GM18502 (cell line): ENCODE results near the gene KCNG2.

Experiments used
- ATAC-seq: cut with Tn5 transposase; IDR thresholded peaks from one replicate; pipeline ENCODE4 v1.9.1; 2021; ENCODE audit warnings: mild to moderate bottlenecking; ENCODE audit not compliant: unreplicated experiment, poor library complexity

KCNG2 gene

DNA sequence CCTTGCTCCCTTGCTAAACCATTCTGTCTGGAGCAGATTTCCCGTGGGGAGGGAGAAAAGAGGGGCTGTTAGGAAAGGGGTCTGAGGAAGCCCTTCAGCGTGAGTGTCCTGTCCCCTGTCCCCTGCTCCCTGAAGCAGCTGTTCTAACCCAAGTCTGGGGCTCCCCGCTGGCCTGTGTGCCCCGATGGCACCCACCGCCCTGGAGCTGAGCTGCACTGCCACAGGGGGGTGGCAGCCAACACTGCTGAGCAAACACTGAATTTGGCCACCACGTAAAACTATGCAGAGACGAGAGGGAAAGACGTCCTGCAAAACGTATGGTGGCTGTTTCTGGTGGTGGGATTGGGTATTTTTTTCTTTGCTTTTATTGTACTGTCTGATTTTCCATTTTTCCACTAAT lies 17.9 kb downstream of the KCNG2 start:
- ATAC-seq = no peak

- no peak for ATAC-seq
These were observed 18.4 kb downstream of the KCNG2 start for GRCh38 chr18:79816092-79816491.

- no peak for ATAC-seq
These were observed 19.4 kb downstream of the KCNG2 start for GRCh38 chr18:79816981-79817606.

- no peak for ATAC-seq
These were observed 19.9 kb downstream of the KCNG2 start for GRCh38 chr18:79817607-79817998.

DNA sequence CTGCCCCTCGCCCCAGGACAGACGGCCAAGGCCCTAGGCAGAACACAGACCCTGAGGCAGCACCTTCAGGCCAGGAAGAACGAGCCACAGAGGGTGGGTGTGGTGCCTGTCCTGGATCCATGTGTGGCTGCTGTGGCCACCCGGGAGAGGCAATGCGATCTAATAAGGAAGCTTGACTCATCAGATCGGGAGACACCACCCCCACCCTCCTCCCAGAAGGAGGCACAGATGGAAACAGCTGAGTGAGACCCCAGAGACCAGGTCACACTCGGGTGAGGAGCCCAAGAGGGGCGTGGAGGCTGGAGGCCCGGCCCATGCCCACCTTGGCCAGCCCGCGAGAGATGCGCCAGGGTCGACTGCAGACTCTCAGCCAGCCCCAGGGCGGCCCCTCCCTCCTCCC lies 20.3 kb downstream of the KCNG2 start:
- ATAC-seq = no peak

DNA sequence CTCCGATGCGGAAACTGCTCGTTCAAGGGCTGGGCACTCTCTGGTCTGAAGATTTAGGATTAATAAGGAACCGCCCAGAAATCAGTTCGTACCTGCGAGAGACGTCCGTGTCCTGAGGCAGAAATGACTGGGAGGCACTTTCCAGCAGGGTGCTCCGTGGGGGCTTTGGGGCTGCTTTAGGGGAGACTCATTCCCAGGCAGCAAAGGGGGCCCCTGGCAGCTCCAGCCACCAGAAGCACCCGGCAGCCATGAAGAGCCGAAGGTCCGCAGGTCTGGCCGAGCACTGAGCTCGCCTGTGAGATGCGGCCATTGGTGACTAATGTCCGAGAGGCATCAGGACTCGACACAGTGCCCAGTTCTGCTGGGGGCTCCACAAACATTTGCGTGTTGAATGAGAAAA lies 20.9 kb downstream of the KCNG2 start:
- no peak for ATAC-seq

DNA sequence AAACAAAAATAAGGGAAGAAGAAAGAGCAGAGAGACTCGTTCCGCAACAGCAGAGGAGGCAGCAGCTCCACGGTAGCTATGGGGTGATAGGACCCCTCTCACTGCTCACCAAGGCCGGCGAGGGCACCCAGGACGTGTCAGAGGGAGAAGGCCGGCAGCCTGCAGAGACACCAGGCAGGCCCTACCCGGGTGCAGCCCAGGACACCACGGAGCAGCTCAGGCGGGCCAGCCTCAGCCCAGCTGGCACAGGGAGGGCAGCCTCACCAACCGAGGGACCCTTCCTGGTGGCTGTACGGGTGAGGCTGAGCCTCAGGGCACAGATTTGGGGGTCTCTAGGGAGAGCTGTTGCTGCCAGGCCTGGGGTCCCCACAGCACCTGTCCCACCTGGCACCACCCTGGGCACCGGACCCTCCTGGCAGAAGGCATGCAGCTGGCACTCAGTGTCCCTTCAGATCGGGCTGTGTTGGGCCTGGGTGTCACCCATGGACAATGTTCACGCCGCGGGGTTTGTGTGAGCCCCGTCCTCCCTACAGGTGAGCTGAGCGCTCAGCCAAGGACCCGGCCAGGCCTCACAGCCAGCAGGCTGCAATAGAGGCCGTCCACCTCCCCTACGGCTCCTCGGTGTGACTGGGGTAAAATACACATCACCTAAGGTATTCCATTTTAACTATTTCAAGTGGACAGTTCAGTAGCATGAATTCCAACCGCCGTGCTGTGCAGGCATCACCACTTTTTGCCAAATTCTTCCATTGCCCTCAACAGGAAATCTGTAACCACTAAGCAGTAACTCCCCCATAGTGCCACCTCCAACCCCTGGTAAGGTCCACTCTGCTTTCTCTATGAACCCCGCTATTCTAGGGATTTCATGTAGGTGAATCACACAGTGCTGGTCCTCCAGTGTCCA lies 21.6 kb downstream of the KCNG2 start:
- ATAC-seq = peak; percentile 9

DNA sequence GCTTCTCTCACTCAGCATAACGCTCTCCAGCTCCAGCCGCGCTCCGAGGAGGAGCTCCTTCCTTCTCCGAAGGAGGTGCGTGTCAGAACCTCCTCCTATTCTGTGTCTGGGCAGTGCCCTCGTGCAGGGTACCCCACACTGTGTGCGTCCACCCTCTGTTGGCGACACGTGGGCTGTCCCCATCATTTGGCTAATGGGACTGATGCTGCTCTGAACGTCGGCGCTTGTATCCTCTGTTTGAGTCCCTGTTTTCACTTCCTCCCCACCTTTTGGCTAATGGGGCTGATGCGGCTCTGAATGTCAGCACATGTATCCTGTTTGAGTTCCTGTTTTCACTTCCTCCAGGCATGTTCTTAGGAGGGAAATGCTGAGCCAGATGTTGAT lies 22.2 kb downstream of the KCNG2 start:
- ATAC-seq = peak; percentile 95

GRCh38 chr18:79823120-79823519 lies 25.4 kb downstream of the KCNG2 start:
- no peak for ATAC-seq

DNA sequence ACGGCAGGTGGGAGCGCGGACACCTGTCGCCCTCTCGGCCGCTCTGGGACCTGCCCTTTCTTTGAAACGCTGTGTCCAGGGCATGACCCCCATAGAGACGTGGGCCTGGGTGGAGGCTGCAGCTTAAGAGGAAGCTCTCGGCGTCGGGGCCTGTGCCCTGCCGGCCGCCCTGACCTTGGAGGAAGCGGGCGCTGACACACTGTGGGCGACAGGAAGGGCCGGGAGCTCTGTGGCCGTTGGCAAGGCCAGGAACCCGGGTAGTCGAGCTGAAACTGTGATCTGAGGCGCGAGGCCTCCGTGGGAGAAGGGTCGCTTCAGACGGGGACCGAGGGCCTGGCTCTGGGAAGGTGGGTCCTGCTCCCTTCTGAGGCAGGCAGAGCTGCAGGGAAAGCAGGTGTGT lies 28.2 kb downstream of the KCNG2 start:
- no peak for ATAC-seq

DNA sequence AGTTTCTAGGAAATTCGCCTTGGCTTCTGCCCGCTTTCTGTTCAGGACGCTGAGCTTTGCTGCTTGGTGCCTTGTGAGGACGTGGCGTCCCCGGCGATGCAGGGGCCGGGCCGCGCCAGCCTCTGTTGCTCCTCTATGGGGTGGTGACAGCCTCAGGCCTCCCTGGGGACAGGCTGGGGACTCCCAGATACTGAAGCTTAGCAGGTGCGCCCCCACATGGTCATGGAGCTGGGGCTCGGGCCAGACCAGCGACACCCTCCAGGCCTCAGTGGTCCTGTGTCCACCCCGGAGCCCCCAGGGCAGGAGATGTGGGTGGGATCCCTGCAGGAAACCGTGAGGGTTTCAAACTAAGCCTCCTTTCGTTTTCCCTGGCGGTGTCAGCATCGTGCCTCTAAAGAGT lies 29.2 kb downstream of the KCNG2 start:
- ATAC-seq = no peak

- ATAC-seq = no peak
These were observed 30.5 kb downstream of the KCNG2 start for GRCh38 chr18:79828258-79828657.

DNA sequence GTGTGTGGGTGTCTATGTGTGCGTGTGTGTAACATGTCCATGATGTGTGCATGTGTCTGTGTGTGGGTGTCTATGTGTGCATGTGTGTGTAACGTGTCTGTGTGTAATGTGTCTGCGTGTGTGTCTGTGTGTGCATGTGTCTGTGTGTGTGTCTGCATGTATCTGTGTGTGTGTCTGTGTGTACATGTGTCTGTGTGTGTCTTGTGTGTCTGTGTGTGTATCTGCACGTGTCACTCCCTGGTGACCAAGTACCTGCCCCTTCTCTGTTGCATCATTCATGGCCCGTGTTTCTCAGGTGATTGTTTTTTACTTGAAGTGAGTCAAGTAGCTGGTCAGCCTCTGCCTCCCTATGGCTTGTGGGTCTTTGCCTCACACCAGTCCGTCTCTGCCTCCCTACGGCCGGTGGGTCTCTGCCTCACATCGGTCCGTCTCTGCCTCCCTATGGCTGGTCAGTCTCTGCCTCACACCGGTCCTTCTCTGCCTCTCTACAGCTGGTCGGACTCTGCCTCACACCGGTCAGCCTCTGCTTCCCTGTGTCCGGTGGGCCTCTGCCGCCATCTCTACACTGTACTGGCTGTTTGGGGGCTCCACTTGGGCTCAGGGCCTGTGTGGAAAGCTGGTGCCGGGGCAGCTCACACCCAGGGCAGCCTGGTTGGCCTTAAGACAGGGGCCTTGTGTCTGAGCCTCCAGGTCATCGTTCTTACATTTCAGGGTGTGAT lies 31.6 kb downstream of the KCNG2 start:
- ATAC-seq = no peak

DNA sequence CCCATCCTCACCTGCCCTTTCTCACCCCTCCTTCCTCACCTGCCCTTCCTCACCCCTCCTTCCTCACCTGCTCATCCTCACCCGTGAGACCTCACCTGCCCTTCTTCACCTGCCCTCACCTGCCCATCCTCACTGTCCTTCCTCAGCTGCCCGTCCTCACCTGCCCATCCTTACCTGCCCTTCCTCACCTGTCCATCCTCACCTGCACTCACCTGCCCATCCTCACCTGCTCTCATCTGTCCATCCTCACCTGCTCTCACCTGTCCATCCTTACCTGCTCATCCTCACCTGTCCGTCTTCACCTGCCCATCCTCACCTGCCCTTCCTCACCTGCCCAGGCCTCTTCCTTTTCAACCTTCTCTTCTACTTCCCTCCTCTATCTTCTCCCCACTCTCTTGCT lies 34.4 kb downstream of the KCNG2 start:
- ATAC-seq = no peak

DNA sequence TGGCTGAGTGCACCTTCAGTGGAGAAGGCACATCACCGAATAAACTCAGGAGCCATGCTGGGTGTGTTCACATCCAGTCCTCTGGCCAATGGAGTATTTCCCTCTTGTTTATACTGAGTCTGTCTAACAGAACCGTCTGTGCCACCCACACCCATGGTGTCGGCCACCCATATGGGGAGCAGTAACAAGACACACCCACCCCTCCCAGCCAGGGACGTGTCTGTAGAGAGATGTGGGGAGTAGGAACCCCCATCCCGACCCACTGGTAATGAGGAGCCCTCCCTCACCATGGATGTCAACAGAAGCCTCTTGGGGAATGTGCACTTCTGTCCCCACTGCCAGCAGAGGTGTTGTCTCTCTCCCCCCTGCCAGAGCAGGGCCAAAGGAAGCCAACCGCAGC lies 37.1 kb downstream of the KCNG2 start:
- ATAC-seq = no peak

GRCh38 chr18:79841936-79842335 lies 44.2 kb downstream of the KCNG2 start:
- no peak for ATAC-seq

DNA sequence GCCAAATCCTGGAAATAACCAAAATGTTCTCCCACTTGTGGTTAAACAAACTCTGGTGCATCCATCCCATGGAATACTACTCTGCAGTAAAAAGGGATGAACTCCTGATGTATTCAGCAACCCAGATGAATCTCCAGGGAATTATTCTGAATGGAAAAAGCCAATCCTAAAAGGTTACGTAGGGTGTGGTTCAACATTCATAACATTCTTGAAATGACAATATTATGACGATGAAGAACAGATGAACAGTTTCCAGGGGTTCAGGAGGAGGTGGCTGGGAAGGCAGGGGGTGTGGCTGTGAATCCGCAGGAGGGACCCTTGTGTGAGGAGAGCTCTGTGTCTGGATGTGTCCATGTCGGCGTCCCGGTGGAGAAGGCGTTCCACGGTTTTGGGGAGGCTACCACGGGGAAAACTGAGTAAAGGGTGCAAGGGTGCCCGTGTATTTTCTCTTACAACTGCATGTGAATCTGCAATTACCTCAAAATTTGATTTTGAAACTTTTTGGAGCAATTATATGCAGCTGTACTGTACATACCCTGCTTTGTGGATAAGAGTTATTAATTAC lies 47.3 kb downstream of the KCNG2 start:
- no peak for ATAC-seq

DNA sequence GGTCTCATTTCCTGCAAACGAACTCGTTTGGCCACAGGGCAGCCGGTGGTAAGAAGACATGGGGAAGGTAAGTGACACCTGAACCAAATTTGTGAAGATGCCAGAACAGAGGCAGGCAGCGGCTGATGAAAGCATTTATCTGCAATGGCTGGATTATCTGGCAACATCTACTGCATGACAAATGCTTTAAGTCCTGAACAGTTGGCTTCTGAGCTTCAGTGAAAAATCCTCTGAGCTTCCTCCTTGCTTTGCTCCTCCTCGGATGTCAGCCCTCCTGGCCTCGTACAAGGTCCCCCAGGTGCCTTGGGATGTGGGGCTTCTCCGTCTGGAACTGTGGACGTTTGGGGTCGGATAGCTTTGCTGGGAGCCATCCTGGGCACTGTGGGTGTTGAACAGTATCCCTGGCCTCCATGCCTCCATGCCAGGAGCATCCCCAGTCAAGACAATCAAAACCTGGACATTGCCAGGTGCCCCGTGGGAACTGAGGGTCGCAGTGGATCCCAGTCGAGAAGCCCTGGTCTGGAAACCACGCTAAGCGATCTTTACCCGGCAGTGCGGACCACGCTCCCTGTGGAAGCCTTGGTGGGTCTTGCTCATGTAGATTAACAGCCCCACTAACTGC lies 49.3 kb downstream of the KCNG2 start:
- ATAC-seq = no peak

- ATAC-seq = no peak
These were observed 50.0 kb downstream of the KCNG2 start for GRCh38 chr18:79847606-79848293.

GRCh38 chr18:79848294-79848578 lies 50.5 kb downstream of the KCNG2 start:
- ATAC-seq = no peak
